ENCODE measurements around the gene CERS2. TPM values are rescaled to one million over a fixed set of nuclear protein-coding genes. Genes with fewer than 3 reads are reported as not detected.

Gene CERS2
- total and polyA plus RNA-seq, 2 of the 13 experiments (the other 11 are each of a cell fraction or from before 2014, with no cell fraction given) = 269 to 298 TPM

- TF ChIP-seq AHDC1 (CRISPR knock-in tag; IDR thresholded peaks at IDR 0.05; ENCODE audit: borderline replicate concordance) (no peak), ZNF564 (CRISPR knock-in tag; IDR thresholded peaks at IDR 0.05) (no peak), GZF1 (CRISPR knock-in tag; IDR thresholded peaks at IDR 0.05) (no peak), DPF2 (CRISPR knock-in tag; IDR thresholded peaks at IDR 0.05; ENCODE audit: borderline replicate concordance, low read depth) (no peak), HDAC6 (IDR thresholded peaks at IDR 0.05; ENCODE audit: low read depth, low read length) (no peak), TP53 (CRISPR knock-in tag; conservative IDR thresholded peaks at IDR 0.05) (no peak), BHLHE40 (IDR thresholded peaks at IDR 0.05; ENCODE audit: low read length) (no peak), PHB2 (IDR thresholded peaks at IDR 0.05; ENCODE audit: partially characterized antibody) (no peak), MAZ (IDR thresholded peaks at IDR 0.05; ENCODE audit: borderline replicate concordance, low read depth, low read length) (no peak), MAZ (CRISPR knock-in tag; IDR thresholded peaks at IDR 0.05; ENCODE audit: low read depth) (0 out of 2 replicates have a peak, but pooled peaks have one; percentile 53), SATB2 (CRISPR knock-in tag; IDR thresholded peaks at IDR 0.05) (no peak), ZFX (CRISPR knock-in tag; IDR thresholded peaks at IDR 0.05; ENCODE audit: low read depth) (peak; percentile 6; the same call in 1 of the 2 replicates), HINFP (CRISPR knock-in tag; IDR thresholded peaks at IDR 0.05; ENCODE audit: low read depth) (no peak), ZNF280B (CRISPR knock-in tag; IDR thresholded peaks at IDR 0.05; ENCODE audit: borderline replicate concordance) (0 out of 2 replicates have a peak, but pooled peaks have one; percentile 38), ZNF333 (CRISPR knock-in tag; IDR thresholded peaks at IDR 0.05; ENCODE audit: borderline replicate concordance) (0 out of 2 replicates have a peak, but pooled peaks have one; percentile 29)
Observed at GRCh38 chr1:150973836-150974579, 627 bp downstream of the CERS2 start (continued).
